ENCODE measurements around the gene ZNF821. TPM values are rescaled to one million over a fixed set of nuclear protein-coding genes. Genes with fewer than 3 reads are reported as not detected.

Gene ZNF821
- total RNA-seq, 3 donors from 2014 or later (not counting 1 experiment from before 2014, with no cell fraction given) = 14.0 to 19.1 (median 18.2) TPM

DNA sequence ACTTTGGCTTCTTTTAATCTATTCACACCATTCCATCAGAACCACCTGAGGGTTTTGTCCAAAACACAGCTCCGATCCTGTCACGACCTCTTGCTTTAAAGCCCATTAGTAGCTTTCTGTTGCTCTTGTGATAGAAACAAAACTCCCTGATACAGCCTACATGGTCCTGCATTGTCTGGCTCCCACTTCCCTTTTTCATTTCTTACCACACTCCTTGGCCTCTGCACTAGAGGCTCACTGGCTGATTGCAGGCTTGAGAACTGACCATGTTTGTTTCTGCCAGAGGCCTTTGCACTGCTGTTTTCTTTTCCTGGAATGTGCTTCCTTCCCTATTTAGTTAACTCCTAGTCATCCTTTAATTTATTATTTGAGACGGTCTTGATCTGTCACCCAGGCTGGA lies 35.1 kb upstream of the ZNF821 start:
- H3K27ac Mint-ChIP-seq = peak overlapping the region; percentile 59 to 66
- ATAC-seq = no peak
- DNase-seq = no peak

DNA sequence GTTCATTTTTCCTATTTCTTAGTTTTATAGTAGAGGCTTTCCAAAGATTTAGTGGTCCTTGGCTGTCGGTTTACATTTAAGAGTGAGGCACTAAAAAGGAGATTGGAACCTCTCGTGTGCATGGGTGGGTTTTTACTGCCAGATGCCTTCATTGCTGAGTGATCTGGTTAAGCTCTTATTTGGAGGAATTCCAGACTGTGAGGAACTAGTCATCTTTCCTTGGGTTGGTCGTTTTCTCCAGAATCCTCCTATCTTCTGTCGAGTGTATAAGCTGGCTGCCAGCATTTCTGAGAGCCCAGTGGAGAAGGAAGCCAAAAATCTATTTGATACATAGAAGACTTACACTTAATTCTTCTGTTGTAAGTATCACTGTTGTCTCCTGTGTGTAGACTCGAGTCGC lies 33.9 kb upstream of the ZNF821 start:
- H3K36me3 Mint-ChIP-seq = peaks cover 34% of the 10 kb centered on the region
- H3K27ac Mint-ChIP-seq = peak overlapping the region; percentile 69 to 86
- Histone ChIP-seq H3K4me3 (ENCODE audit: low read length) (no peak overlapping the region), H3K27ac (ENCODE audit: low read length) (no peak overlapping the region), H3K27me3 (ENCODE audit: control insufficient read depth, insufficient read depth, low read length) (no peaks in the 10 kb centered on the region), H3K36me3 (ENCODE audit: control insufficient read depth, insufficient read depth, low read length) (peaks cover 63% of the 10 kb centered on the region), H3K9me3 (ENCODE audit: control insufficient read depth, insufficient read depth, low read length) (no peaks in the 10 kb centered on the region), H3K4me1 (ENCODE audit: control insufficient read depth, insufficient read depth, low read length) (peaks cover 9% of the 10 kb centered on the region)
- no peak overlapping the region for H3K4me3 Mint-ChIP-seq
- TF ChIP-seq, protein P1, sequence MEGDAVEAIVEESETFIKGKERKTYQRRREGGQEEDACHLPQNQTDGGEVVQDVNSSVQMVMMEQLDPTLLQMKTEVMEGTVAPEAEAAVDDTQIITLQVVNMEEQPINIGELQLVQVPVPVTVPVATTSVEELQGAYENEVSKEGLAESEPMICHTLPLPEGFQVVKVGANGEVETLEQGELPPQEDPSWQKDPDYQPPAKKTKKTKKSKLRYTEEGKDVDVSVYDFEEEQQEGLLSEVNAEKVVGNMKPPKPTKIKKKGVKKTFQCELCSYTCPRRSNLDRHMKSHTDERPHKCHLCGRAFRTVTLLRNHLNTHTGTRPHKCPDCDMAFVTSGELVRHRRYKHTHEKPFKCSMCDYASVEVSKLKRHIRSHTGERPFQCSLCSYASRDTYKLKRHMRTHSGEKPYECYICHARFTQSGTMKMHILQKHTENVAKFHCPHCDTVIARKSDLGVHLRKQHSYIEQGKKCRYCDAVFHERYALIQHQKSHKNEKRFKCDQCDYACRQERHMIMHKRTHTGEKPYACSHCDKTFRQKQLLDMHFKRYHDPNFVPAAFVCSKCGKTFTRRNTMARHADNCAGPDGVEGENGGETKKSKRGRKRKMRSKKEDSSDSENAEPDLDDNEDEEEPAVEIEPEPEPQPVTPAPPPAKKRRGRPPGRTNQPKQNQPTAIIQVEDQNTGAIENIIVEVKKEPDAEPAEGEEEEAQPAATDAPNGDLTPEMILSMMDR (IDR thresholded peaks at IDR 0.05) = no peak
- 93% methylated on average over 4 of the region's 6 CpGs for WGBS (ENCODE audit: insufficient coverage)
- H3K27me3 Mint-ChIP-seq (ENCODE audit: low read depth in 2 of 2) = no peaks in the 10 kb centered on the region
- H3K4me1 Mint-ChIP-seq = peaks cover 52 to 54% of the 10 kb centered on the region in 2 donors
- DNase-seq = no peak
- intact Hi-C loops (cut with micrococcal nuclease) = no loop called here
- H3K9me3 Mint-ChIP-seq = no peaks in the 10 kb centered on the region
- ATAC-seq = no peak

More for the DNA sequence above, 35.1 kb upstream of the ZNF821 start:
- H3K4me3 ChIP-seq (ENCODE audit: low read length) = no peak overlapping the region
- H3K4me1 ChIP-seq (ENCODE audit: control insufficient read depth, insufficient read depth, low read length) = peaks cover 9% of the 10 kb centered on the region
- H3K9me3 ChIP-seq (ENCODE audit: control insufficient read depth, insufficient read depth, low read length) = no peaks in the 10 kb centered on the region
- Mint-ChIP-seq H3K4me3 (no peak overlapping the region), H3K27me3 (ENCODE audit: low read depth in 2 of 2) (no peaks in the 10 kb centered on the region), H3K36me3 (peaks cover 34% of the 10 kb centered on the region), H3K9me3 (no peaks in the 10 kb centered on the region), H3K4me1 (peaks cover 47 to 54% of the 10 kb centered on the region in 2 donors)
- no peaks in the 10 kb centered on the region for H3K27me3 ChIP-seq (ENCODE audit: control insufficient read depth, insufficient read depth, low read length)
- H3K27ac ChIP-seq (ENCODE audit: low read length) = no peak overlapping the region
- intact Hi-C loops (cut with micrococcal nuclease) = no loop called here
- peaks cover 75% of the 10 kb centered on the region for H3K36me3 ChIP-seq (ENCODE audit: control insufficient read depth, insufficient read depth, low read length)
- TF ChIP-seq, protein P1 (IDR thresholded peaks at IDR 0.05) = no peak
- 91% methylated on average over 3 of the region's 3 CpGs for WGBS (ENCODE audit: insufficient coverage)

DNA sequence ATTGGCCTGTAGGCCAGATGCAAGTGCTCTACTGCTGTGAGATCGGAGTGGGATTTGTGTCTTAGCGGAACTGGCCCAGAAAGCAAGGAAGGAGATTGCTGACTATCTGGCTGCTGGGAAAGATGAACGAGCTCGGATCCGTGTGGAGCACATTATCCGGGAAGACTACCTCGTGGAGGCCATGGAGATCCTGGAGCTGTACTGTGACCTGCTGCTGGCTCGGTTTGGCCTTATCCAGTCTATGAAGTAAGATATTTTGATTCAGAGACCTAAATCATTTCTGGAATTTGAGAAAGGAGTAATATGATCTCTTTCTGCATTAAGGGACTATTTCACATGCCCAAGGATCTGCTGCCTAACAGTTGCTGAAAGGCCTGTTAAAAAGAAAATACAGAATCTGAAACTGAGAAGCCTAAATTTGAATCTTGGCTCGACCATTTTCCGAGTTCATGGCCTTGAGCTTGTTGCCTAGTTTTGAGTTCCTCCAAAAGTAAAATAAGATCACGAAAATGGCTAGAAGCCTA lies 32.5 kb upstream of the ZNF821 start:
- H3K4me3 ChIP-seq (ENCODE audit: low read length) = no peak overlapping the region

More for the DNA sequence above, 32.5 kb upstream of the ZNF821 start:
- Histone ChIP-seq H3K9me3 (ENCODE audit: control insufficient read depth, insufficient read depth, low read length) (no peaks in the 10 kb centered on the region), H3K27ac (ENCODE audit: low read length) (no peak overlapping the region), H3K27me3 (ENCODE audit: control insufficient read depth, insufficient read depth, low read length) (no peaks in the 10 kb centered on the region), H3K36me3 (ENCODE audit: control insufficient read depth, insufficient read depth, low read length) (peaks cover 51% of the 10 kb centered on the region), H3K4me1 (ENCODE audit: control insufficient read depth, insufficient read depth, low read length) (peaks cover 9% of the 10 kb centered on the region)
- Mint-ChIP-seq H3K27me3 (ENCODE audit: low read depth in 2 of 2) (no peaks in the 10 kb centered on the region), H3K36me3 (peaks cover 34% of the 10 kb centered on the region), H3K27ac (peak overlapping the region; percentile 86 to 92), H3K4me3 (no peak overlapping the region), H3K4me1 (peaks cover 57 to 58% of the 10 kb centered on the region in 2 donors), H3K9me3 (no peaks in the 10 kb centered on the region)
- ATAC-seq (no peak), DNase-seq (no peak)
- intact Hi-C loops (cut with micrococcal nuclease) = no loop called here
- 94% methylated on average over 11 of the region's 11 CpGs for WGBS (ENCODE audit: insufficient coverage)
- TF ChIP-seq, protein P1 (IDR thresholded peaks at IDR 0.05) = no peak
